ENCODE data around the gene LRRC74A.

- TF ChIP-seq REST (IDR thresholded peaks at IDR 0.05; ENCODE audit: insufficient read depth in 1 of 2, low read depth in 2 of 2, low read length in 2 of 2) = no peak
- TF ChIP-seq POLR2AphosphoS5 (IDR thresholded peaks at IDR 0.05; ENCODE audit: low read depth, low read length) = no peak
Observed at GRCh38 chr14:76870166-76870565, 44.0 kb downstream of the LRRC74A start.
